Peyer's patch (tissue), 4 donors: ENCODE results near the gene FCSK. TPM values are rescaled to one million over a fixed set of nuclear protein-coding genes. Genes with fewer than 3 reads are reported as not detected.

Source experiments
- DNase-seq, 3 donors: peaks; one replicate each; pipeline ENCODE4 v3.0.0-alpha.2; 2017 to 2019
- H3K27ac ChIP-seq, 4 donors: fragments of 200-600 bp; sonication (generic); one replicate each; pipeline ENCODE4 v1.5.1; 2016 to 2019
- H3K27me3 ChIP-seq, 2 donors: fragments of 200-600 bp; sonication (generic); one replicate each; pipeline ENCODE4 v1.5.1; 2019
- H3K36me3 ChIP-seq, 3 donors: fragments of 200-600 bp; sonication (generic); one replicate each; pipeline ENCODE4 v1.5.1; 2016 to 2019
- H3K4me1 ChIP-seq, 4 donors: fragments of 200-600 bp; sonication (generic); one replicate each; pipeline ENCODE4 v1.5.1; 2016 to 2019
- H3K4me3 ChIP-seq, 4 donors: fragments of 200-600 bp; sonication (generic); 1 replicate in 3 of 4; 2 replicates in 1 of 4; pipeline ENCODE4 v1.5.1; 2016 to 2019; ENCODE audit warnings: mild to moderate bottlenecking in 1 of 4
- H3K9me3 ChIP-seq, 4 donors: fragments of 200-600 bp; sonication (generic); one replicate each; pipeline ENCODE4 v1.5.1; 2016 to 2019; ENCODE audit warnings: mild to moderate bottlenecking in 1 of 4
- POLR2A ChIP-seq, 2 donors: fragments of 450-650 bp; IDR thresholded peaks; one replicate each; pipeline ENCODE4 v1.5.1; 2017; ENCODE audit warnings: antibody characterized with exemption in 2 of 2, mild to moderate bottlenecking in 2 of 2, moderate library complexity in 2 of 2
- total RNA-seq, 4 donors: library from RNA; depleted of rRNA; stranded (reverse); fragments of >200 nt; gene quantifications; one replicate each; pipeline ENCODE4 v1.1.0, GENCODE V29; 2016
- TF ChIP-seq, protein P1 (sequence below), 6 experiments: fragments of 450-650 bp in 4 of 6; fragments of 200-600 bp in 2 of 6; sonication (generic) in 1 of 6; IDR thresholded peaks; one replicate each; pipeline ENCODE4 v1.5.1; 2017 to 2019; ENCODE audit warnings: antibody characterized with exemption in 6 of 6, mild to moderate bottlenecking in 3 of 6, moderate library complexity in 1 of 6

Gene FCSK
- total RNA-seq, 4 donors from 2014 or later = 32.2 to 127 (median 52.9) TPM

DNA sequence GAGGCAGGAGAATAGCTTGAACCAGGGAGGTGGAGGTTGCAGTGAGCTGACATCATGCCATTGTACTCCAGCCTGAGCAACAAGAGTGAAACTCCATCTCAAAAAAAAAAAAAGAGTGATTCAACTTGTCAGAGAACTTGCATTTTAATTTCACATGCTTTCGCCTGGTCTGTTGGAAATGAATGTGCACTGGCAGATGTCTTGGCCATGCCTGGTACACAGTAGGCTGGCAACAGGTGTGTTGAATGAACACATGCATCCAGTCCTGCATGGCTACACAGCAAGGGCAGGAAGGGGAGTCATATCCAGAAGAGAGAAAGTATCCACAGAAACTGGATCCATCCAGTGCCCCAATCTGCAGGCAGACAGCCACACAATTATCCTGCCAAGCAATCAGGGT is 57.4 kb downstream of the FCSK start:
- H3K36me3 ChIP-seq = peaks cover 0 to 99% (median 0%) of the 10 kb centered on the region in 3 donors

GRCh38 chr16:70512456-70512855 is 58.1 kb downstream of the FCSK start:
- peaks cover 0 to 99% (median 0%) of the 10 kb centered on the region in 3 donors for H3K36me3 ChIP-seq
- H3K27ac ChIP-seq = no peak overlapping the region
- H3K27me3 ChIP-seq = no peaks in the 10 kb centered on the region
- no peak for TF ChIP-seq POLR2A (IDR thresholded peaks at IDR 0.05)
- TF ChIP-seq, protein P1, sequence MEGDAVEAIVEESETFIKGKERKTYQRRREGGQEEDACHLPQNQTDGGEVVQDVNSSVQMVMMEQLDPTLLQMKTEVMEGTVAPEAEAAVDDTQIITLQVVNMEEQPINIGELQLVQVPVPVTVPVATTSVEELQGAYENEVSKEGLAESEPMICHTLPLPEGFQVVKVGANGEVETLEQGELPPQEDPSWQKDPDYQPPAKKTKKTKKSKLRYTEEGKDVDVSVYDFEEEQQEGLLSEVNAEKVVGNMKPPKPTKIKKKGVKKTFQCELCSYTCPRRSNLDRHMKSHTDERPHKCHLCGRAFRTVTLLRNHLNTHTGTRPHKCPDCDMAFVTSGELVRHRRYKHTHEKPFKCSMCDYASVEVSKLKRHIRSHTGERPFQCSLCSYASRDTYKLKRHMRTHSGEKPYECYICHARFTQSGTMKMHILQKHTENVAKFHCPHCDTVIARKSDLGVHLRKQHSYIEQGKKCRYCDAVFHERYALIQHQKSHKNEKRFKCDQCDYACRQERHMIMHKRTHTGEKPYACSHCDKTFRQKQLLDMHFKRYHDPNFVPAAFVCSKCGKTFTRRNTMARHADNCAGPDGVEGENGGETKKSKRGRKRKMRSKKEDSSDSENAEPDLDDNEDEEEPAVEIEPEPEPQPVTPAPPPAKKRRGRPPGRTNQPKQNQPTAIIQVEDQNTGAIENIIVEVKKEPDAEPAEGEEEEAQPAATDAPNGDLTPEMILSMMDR (IDR thresholded peaks at IDR 0.05) = no peak
- no peaks in the 10 kb centered on the region for H3K9me3 ChIP-seq
- H3K4me3 ChIP-seq = no peak overlapping the region
- peak in 1 of 3 donors; percentile 66 for DNase-seq
- no peaks in the 10 kb centered on the region for H3K4me1 ChIP-seq

More for the DNA sequence above, 57.4 kb downstream of the FCSK start:
- no peak overlapping the region for H3K27ac ChIP-seq
- no peaks in the 10 kb centered on the region for H3K9me3 ChIP-seq
- no peak for TF ChIP-seq POLR2A (IDR thresholded peaks at IDR 0.05)
- TF ChIP-seq, protein P1 (IDR thresholded peaks at IDR 0.05) = no peak
- no peaks in the 10 kb centered on the region for H3K4me1 ChIP-seq
- no peaks in the 10 kb centered on the region for H3K27me3 ChIP-seq
- DNase-seq = no peak
- no peak overlapping the region for H3K4me3 ChIP-seq

GRCh38 chr16:70520612-70521297 is 66.4 kb downstream of the FCSK start:
- H3K4me3 ChIP-seq = no peak overlapping the region
- no peak overlapping the region for H3K27ac ChIP-seq
- no peaks in the 10 kb centered on the region for H3K27me3 ChIP-seq
- peaks cover 0 to 22% (median 9%) of the 10 kb centered on the region in 4 donors for H3K4me1 ChIP-seq
- no peak for TF ChIP-seq POLR2A (IDR thresholded peaks at IDR 0.05)
- TF ChIP-seq, protein P1 (IDR thresholded peaks at IDR 0.05) = no peak
- H3K9me3 ChIP-seq = no peaks in the 10 kb centered on the region
- H3K36me3 ChIP-seq = peaks cover 0 to 31% (median 0%) of the 10 kb centered on the region in 3 donors
- DNase-seq = no peak

DNA sequence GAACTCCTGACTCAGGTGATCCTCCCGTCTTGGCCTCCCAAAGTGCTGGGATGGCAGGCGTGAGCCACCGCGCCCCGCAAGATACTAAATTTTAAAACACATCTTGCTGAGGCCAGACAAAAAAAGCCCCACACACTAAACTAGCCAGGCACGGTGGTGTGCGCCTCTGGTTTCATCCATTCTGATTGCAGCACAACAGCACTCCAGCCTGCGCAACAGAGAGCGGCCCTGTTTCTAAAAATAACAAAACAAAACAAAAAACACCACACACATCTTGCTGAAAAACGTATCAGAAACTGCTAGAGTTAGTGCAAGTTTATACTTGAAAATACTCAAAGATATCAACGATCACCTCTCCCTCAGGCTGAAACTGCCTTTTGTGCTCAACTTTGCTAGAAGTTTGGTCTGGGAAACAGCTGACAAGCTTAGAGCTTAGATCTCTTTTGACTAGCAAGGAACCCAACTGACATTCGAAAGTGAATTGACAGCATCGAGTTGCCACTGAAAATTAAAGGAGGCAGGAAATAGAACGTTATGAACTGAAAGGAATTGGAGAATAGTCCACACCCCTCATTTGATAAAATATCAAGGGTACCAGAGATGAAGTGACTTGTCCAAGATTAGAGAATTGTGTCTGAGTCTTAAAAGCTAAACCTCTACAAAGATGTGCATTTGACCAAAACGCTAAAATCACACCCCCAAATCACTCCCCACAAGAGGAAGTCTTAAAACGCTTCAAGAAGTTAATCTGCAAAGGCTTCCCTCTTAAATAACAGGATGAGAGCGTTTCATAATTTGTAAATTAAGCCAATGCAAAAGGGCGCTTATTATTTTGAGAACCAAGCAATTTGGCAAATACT is 68.1 kb downstream of the FCSK start:
- H3K36me3 ChIP-seq = peaks cover 0 to 26% (median 0%) of the 10 kb centered on the region in 3 donors
- no peaks in the 10 kb centered on the region for H3K9me3 ChIP-seq
- no peak for DNase-seq
- peak overlapping the region; percentile 74 to 94 (median 76) for H3K4me3 ChIP-seq
- H3K4me1 ChIP-seq = peaks cover 0 to 34% (median 9%) of the 10 kb centered on the region in 4 donors
- no peak for TF ChIP-seq POLR2A (IDR thresholded peaks at IDR 0.05)
- TF ChIP-seq, protein P1 (IDR thresholded peaks at IDR 0.05) = no peak
- no peaks in the 10 kb centered on the region for H3K27me3 ChIP-seq
- H3K27ac ChIP-seq = peak overlapping the region in 2 of 4 donors; percentile 88 to 92

- peaks cover 0 to 23% (median 0%) of the 10 kb centered on the region in 3 donors for H3K36me3 ChIP-seq
- H3K27me3 ChIP-seq = no peaks in the 10 kb centered on the region
- H3K27ac ChIP-seq = peak within 1 kb of the TSS; percentile 80 to 92 (median 88)
- peak; percentile 83 to 95 (median 86) for DNase-seq
- peak within 1 kb of the TSS; percentile 74 to 94 (median 76) for H3K4me3 ChIP-seq
- H3K9me3 ChIP-seq = no peaks in the 10 kb centered on the region
- peaks cover 0 to 34% (median 9%) of the 10 kb centered on the region in 4 donors for H3K4me1 ChIP-seq
- TF ChIP-seq, protein P1 (IDR thresholded peaks at IDR 0.05) = no peak
- TF ChIP-seq POLR2A (IDR thresholded peaks at IDR 0.05) = peak; percentile 35 to 37
These were observed 68.8 kb downstream of the FCSK start, which contains the start of gene COG4 for GRCh38 chr16:70523076-70523742. Gene COG4, minus strand, starts transcription at chr16:70523554. Its CDS starts 11 bp downstream, at chr16:70523543.
